Activated naive CD4-positive, alpha-beta T cell treated with anti-CD3 and anti-CD28 coated beads, Interleukin-2, amount 50 U/mL, for 24 hours (primary cell): Measurements from ENCODE around the gene CAMK2N2.
A peak's percentile ranks its signal among the peaks of the same experiment; 100 is the strongest.

Source experiments
- H3K27ac Mint-ChIP-seq: one replicate; pipeline ENCODE4 v1.8.0; 2021; ENCODE audit warnings: mild to moderate bottlenecking, mixed read lengths
- H3K27me3 Mint-ChIP-seq: one replicate; pipeline ENCODE4 v1.8.0; 2021; ENCODE audit warnings: mixed read lengths
- H3K36me3 Mint-ChIP-seq: one replicate; pipeline ENCODE4 v1.8.0; 2021; ENCODE audit warnings: mixed read lengths
- H3K4me1 Mint-ChIP-seq: one replicate; pipeline ENCODE4 v1.8.0; 2021; ENCODE audit warnings: mixed read lengths
- H3K4me3 Mint-ChIP-seq: one replicate; pipeline ENCODE4 v1.8.0; 2021; ENCODE audit warnings: mild to moderate bottlenecking, mixed read lengths
- H3K9me3 Mint-ChIP-seq: one replicate; pipeline ENCODE4 v1.8.0; 2021; ENCODE audit warnings: mixed read lengths

Gene CAMK2N2

DNA sequence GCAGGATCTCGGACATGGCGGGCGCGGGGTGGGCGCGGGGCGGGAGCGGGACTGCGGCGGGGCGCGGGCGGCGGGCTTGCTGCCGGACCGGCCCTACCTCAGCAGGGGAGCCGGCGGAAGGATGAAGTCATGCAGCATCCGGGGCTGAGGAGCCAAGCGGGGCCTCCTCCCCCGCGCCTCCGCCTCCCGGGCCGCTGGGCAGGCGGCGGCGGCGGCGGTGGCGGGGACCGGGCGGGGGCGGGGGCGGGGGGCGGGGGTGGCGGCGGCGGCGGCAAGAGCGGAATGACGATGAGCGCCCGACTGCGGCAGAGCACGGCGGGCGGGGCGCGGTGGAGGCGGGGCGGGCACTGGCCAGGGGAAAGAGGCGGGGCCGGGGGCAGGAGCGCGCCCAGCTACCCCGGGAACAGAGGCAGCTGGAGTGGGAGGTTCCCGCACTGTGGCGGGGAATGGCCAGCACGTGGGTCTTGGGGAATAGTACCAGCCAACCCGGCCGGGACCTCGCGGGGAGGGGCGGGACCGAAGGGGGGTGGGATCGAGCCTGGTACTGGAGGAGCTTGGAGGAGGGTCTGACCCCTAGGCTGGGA, at the start of gene CAMK2N2:
Gene CAMK2N2, minus strand, starts transcription at position 284 of the 584 bp plus-strand sequence. Its CDS starts 268 bp downstream, at position 16.
- Mint-ChIP-seq H3K27ac (peak within 1 kb of the TSS; percentile 74), H3K9me3 (no peaks in the 10 kb centered on the region)

GRCh38 chr3:184308744-184309143, 47.4 kb upstream of the CAMK2N2 start:
- no peaks in the 10 kb centered on the region for H3K9me3 Mint-ChIP-seq
- H3K27me3 Mint-ChIP-seq: no peaks in the 10 kb centered on the region
- no peaks in the 10 kb centered on the region for H3K4me1 Mint-ChIP-seq
- H3K4me3 Mint-ChIP-seq: no peak overlapping the region
- no peak overlapping the region for H3K27ac Mint-ChIP-seq
- peaks cover 19% of the 10 kb centered on the region for H3K36me3 Mint-ChIP-seq

More for the DNA sequence above, at the start of gene CAMK2N2:
- H3K4me3 Mint-ChIP-seq: peak within 1 kb of the TSS; percentile 97
- peaks cover 22% of the 10 kb centered on the region for H3K4me1 Mint-ChIP-seq
- peaks cover 7% of the 10 kb centered on the region for H3K36me3 Mint-ChIP-seq
- peaks cover 22% of the 10 kb centered on the region for H3K27me3 Mint-ChIP-seq

GRCh38 chr3:184307915-184308314, 46.6 kb upstream of the CAMK2N2 start:
- peaks cover 5% of the 10 kb centered on the region for H3K4me1 Mint-ChIP-seq
- H3K36me3 Mint-ChIP-seq: peaks cover 19% of the 10 kb centered on the region
- peak overlapping the region; percentile 11 for H3K27ac Mint-ChIP-seq
- H3K27me3 Mint-ChIP-seq: no peaks in the 10 kb centered on the region
- no peak overlapping the region for H3K4me3 Mint-ChIP-seq
- no peaks in the 10 kb centered on the region for H3K9me3 Mint-ChIP-seq

DNA sequence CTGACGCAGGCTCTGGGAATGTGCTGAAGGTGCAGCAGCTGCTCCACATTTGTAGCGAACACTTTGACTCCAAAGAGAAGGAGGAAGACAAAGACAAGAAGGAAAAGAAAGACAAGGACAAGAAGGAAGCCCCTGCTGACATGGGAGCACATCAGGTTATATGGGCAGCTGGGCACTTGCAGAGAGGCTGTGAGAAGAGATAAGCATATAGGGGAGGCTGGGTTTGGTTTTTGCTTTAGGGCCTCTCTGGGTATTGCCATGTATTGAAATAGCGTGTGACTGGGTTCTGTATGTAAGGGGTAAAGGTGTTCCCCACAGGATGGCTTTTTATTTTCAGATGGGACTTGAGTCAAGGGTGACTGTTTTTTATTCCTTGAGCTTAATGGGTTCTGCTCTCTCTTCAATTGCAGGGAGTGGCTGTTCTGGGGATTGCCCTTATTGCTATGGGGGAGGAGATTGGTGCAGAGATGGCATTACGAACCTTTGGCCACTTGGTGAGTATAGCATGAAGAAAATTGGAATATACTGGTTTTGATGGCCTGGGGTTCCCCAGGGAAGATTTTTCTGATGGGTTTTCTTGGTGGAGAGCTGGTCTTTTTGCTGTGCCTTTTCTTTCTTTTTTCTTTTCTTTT, 45.1 kb upstream of the CAMK2N2 start:
- Mint-ChIP-seq H3K4me1 (peaks cover 14% of the 10 kb centered on the region), H3K27ac (peak overlapping the region; percentile 0), H3K36me3 (peaks cover 19% of the 10 kb centered on the region), H3K9me3 (no peaks in the 10 kb centered on the region), H3K27me3 (no peaks in the 10 kb centered on the region), H3K4me3 (no peak overlapping the region)

DNA sequence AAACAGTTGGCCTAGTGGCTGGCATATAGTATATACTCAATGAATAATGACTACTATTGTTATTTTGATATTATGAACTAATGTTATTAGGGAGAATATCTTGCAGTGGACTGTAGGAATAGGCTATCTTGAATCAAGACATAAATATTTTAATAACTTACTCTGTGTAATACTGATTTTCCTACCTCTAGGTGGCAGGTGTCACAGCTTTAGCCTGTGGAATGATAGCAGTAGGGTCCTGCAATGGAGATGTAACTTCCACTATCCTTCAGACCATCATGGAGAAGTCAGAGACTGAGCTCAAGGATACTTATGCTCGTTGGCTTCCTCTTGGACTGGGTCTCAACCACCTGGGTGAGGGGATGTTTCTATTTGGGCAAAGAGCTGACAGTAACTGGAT, 44.2 kb upstream of the CAMK2N2 start:
- Mint-ChIP-seq H3K9me3 (no peaks in the 10 kb centered on the region), H3K4me3 (no peak overlapping the region), H3K27me3 (no peaks in the 10 kb centered on the region), H3K27ac (no peak overlapping the region), H3K4me1 (peaks cover 20% of the 10 kb centered on the region), H3K36me3 (peaks cover 23% of the 10 kb centered on the region)

GRCh38 chr3:184300378-184300720, 39.0 kb upstream of the CAMK2N2 start:
- peak overlapping the region; percentile 30 for H3K27ac Mint-ChIP-seq
- peak overlapping the region; percentile 95 for H3K4me3 Mint-ChIP-seq
- peaks cover 34% of the 10 kb centered on the region for H3K4me1 Mint-ChIP-seq
- H3K9me3 Mint-ChIP-seq: no peaks in the 10 kb centered on the region
- H3K36me3 Mint-ChIP-seq: peaks cover 12% of the 10 kb centered on the region
- H3K27me3 Mint-ChIP-seq: no peaks in the 10 kb centered on the region

- peak overlapping the region; percentile 96 for H3K27ac Mint-ChIP-seq
- H3K4me1 Mint-ChIP-seq: peaks cover 34% of the 10 kb centered on the region
- H3K4me3 Mint-ChIP-seq: peak overlapping the region; percentile 95
- no peaks in the 10 kb centered on the region for H3K27me3 Mint-ChIP-seq
- peaks cover 10% of the 10 kb centered on the region for H3K36me3 Mint-ChIP-seq
- no peaks in the 10 kb centered on the region for H3K9me3 Mint-ChIP-seq
Observed at GRCh38 chr3:184299488-184300377, 38.4 kb upstream of the CAMK2N2 start.

DNA sequence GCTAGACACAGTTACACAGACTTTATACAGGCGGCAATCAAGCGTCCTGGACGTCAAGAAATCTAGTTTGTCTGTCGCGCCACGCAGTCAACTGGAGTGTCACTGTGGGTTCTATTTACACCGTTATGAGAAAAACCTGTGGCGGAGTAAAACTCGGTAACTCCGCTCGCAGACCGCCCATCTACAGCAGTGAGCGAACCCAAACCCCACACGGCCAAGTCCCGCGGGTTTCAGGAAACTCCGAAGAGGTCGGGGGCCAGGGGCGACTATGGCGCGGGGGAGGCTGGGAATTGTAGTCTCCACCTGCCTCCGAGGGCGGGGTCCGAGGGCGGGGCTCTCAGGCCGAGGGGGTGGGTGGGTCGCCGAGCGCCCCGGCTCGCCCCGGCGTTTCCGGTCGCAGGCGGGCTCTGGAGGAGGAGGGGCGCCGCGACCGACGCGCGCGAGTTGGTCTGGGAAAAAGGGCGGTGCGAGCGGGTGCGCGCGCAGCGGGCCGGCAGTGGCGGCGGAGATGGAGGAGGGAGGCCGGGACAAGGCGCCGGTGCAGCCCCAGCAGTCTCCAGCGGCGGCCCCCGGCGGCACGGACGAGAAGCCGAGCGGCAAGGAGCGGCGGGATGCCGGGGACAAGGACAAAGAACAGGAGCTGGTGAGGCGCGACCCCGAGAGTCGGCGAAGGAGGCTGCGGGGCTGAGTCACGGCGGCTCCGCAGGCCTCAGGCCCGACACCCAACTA, 37.6 kb upstream of the CAMK2N2 start, which contains the start of gene PSMD2:
Gene PSMD2, plus strand, starts transcription at position 483 of the 729 bp plus-strand sequence. Its CDS starts 26 bp downstream, at position 509.
- Mint-ChIP-seq H3K4me3 (peak within 1 kb of the TSS; percentile 95), H3K4me1 (peaks cover 34% of the 10 kb centered on the region), H3K27ac (peak within 1 kb of the TSS; percentile 96), H3K36me3 (peaks cover 8% of the 10 kb centered on the region), H3K27me3 (no peaks in the 10 kb centered on the region), H3K9me3 (no peaks in the 10 kb centered on the region)

GRCh38 chr3:184296616-184297015, 35.3 kb upstream of the CAMK2N2 start:
- no peak overlapping the region for H3K4me3 Mint-ChIP-seq
- H3K27me3 Mint-ChIP-seq: no peaks in the 10 kb centered on the region
- H3K9me3 Mint-ChIP-seq: no peaks in the 10 kb centered on the region
- no peak overlapping the region for H3K27ac Mint-ChIP-seq
- peaks cover 21% of the 10 kb centered on the region for H3K4me1 Mint-ChIP-seq
- H3K36me3 Mint-ChIP-seq: peaks cover 8% of the 10 kb centered on the region

DNA sequence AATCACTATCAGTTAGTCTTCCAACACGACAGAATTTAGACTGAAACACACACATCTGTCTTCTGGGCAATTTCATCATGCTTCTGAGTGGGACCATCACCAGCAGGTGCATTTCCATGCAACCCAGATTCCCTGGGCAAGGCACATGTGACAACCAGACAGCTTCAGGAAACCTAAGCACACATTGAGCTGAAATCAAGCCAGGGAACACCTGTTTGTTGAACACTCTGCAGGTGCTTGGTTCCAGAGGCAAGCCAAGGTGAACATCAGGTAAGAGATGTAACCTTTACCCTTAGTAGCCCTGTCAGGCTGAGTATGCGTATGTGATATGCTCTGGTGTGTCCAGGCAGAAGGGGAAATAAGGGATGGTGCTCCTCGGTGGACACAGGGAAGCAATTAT, 34.4 kb upstream of the CAMK2N2 start:
- no peaks in the 10 kb centered on the region for H3K27me3 Mint-ChIP-seq
- no peak overlapping the region for H3K27ac Mint-ChIP-seq
- no peak overlapping the region for H3K4me3 Mint-ChIP-seq
- H3K4me1 Mint-ChIP-seq: peaks cover 16% of the 10 kb centered on the region
- peaks cover 7% of the 10 kb centered on the region for H3K36me3 Mint-ChIP-seq
- no peaks in the 10 kb centered on the region for H3K9me3 Mint-ChIP-seq

- Mint-ChIP-seq H3K27me3 (peaks cover 2% of the 10 kb centered on the region), H3K4me3 (no peak overlapping the region), H3K9me3 (no peaks in the 10 kb centered on the region), H3K4me1 (no peaks in the 10 kb centered on the region), H3K36me3 (no peaks in the 10 kb centered on the region), H3K27ac (no peak overlapping the region)
Observed at GRCh38 chr3:184291738-184292445, 30.5 kb upstream of the CAMK2N2 start.

GRCh38 chr3:184291044-184291737, 29.8 kb upstream of the CAMK2N2 start:
- Mint-ChIP-seq H3K9me3 (no peaks in the 10 kb centered on the region), H3K4me1 (no peaks in the 10 kb centered on the region), H3K27me3 (peaks cover 3% of the 10 kb centered on the region), H3K27ac (no peak overlapping the region), H3K4me3 (no peak overlapping the region), H3K36me3 (no peaks in the 10 kb centered on the region)

DNA sequence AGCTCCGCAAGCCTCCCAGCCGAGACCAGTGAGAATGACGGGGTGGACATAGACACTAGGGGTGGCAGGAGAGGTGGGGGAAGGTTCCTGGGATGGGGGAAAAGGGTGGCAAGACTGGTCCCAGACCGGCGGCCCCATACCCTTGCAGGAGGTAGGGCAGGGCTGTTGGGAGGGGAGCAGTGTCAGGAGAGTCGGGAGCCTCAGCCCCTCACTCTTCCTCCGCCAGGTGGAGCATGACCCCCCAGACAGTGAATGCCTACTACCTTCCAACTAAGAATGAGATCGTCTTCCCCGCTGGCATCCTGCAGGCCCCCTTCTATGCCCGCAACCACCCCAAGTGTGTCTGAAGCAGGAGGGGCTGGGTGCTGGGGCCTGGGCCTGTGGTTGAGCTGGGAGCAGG, 29.0 kb upstream of the CAMK2N2 start:
- H3K36me3 Mint-ChIP-seq: no peaks in the 10 kb centered on the region
- H3K27ac Mint-ChIP-seq: no peak overlapping the region
- H3K4me1 Mint-ChIP-seq: no peaks in the 10 kb centered on the region
- no peak overlapping the region for H3K4me3 Mint-ChIP-seq
- H3K9me3 Mint-ChIP-seq: no peaks in the 10 kb centered on the region
- peaks cover 3% of the 10 kb centered on the region for H3K27me3 Mint-ChIP-seq

DNA sequence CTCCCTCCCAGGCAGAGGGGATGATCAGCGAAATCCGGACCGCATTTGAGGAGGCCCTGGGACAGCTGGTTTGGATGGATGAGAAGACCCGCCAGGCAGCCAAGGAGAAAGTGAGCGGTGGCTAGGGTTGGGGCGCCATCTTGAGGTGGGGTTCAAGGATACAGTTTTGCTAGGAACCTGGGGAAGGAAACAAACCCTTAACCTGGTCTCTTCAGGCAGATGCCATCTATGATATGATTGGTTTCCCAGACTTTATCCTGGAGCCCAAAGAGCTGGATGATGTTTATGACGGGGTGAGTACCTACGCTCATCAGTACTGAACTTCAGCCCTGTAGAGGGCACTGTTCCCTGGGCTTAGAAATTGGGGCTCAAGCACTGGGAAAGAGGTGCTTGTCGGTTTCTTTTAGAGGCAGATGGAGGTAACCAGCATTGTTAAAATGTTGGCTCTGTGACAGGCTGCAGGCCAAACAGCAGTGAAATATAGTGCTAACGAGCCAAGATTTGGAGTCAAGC, 28.1 kb upstream of the CAMK2N2 start:
- H3K36me3 Mint-ChIP-seq: no peaks in the 10 kb centered on the region
- H3K27me3 Mint-ChIP-seq: peaks cover 3% of the 10 kb centered on the region
- no peaks in the 10 kb centered on the region for H3K4me1 Mint-ChIP-seq
- no peak overlapping the region for H3K27ac Mint-ChIP-seq
- no peaks in the 10 kb centered on the region for H3K9me3 Mint-ChIP-seq
- H3K4me3 Mint-ChIP-seq: no peak overlapping the region
